Mononuclear cell (primary cell): ENCODE measurements around the gene OR52J3. TPM values are rescaled to one million over a fixed set of nuclear protein-coding genes. Genes with fewer than 3 reads are reported as not detected.
"Not testable (repeated sequence)": the region's sequence is repeated elsewhere in the genome, so short reads cannot be mapped to it uniquely, and the experiment has no call there.

ENCODE experiments used
- H3K27me3 ChIP-seq: 2 replicates; pipeline ENCODE4 v1.6.0; 2011; ENCODE audit warnings: low read length, control low read depth; ENCODE audit not compliant: insufficient read depth
- H3K4me1 ChIP-seq: 2 replicates; pipeline ENCODE4 v1.5.1; 2011; ENCODE audit warnings: mild to moderate bottlenecking, low read length, control low read depth; ENCODE audit not compliant: insufficient read depth
- H3K4me3 ChIP-seq: 2 replicates; pipeline ENCODE4 v1.5.1; 2011; ENCODE audit warnings: mild to moderate bottlenecking, low read length, moderate library complexity
- H3K9me3 ChIP-seq: 2 replicates; pipeline ENCODE4 v1.5.1; 2011; ENCODE audit warnings: low read depth, mild to moderate bottlenecking, control low read depth, low read length
- total RNA-seq: library from RNA; depleted of rRNA; stranded (reverse); fragments of >200 nt; gene quantifications from one replicate; pipeline ENCODE4 v1.2.3, GENCODE V29; 2012

OR52J3 gene
- not detected for total RNA-seq

DNA sequence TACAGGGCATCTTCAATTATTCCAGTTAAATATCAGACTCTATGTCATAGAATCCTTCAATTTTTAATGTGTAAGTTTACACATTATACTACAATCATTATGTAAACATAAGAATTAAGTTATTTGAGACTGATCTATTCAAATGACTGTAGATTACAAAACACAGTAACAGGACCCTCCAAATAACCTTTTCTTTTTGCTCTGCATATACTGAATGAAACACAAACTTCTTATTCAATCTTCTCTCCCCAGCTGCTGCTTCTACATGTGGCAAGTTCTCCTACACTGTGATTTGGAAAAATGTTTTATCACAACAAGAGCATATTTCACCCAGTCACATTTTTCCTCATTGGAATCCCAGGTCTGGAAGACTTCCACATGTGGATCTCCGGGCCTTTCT lies at the start of gene OR52J3:
Gene OR52J3, plus strand, starts transcription at position 301 of the 400 bp plus-strand sequence. Its CDS starts 0 bp downstream, at position 301.
- Histone ChIP-seq H3K4me1 (no peaks in the 10 kb centered on the region), H3K27me3 (no peaks in the 10 kb centered on the region), H3K4me3 (no peak within 1 kb of the TSS), H3K9me3 (no peaks in the 10 kb centered on the region)

- Histone ChIP-seq H3K9me3 (no peaks in the 10 kb centered on the region), H3K4me1 (no peaks in the 10 kb centered on the region), H3K27me3 (no peaks in the 10 kb centered on the region), H3K4me3 (no peak overlapping the region)
Measured at GRCh38 chr11:5004424-5005274, 41.7 kb upstream of the OR52J3 start.

- Histone ChIP-seq H3K4me3 (no peak overlapping the region), H3K4me1 (no peaks in the 10 kb centered on the region)
Measured at GRCh38 chr11:5007561-5007960, 38.8 kb upstream of the OR52J3 start.

GRCh38 chr11:5011254-5011653 lies 35.1 kb upstream of the OR52J3 start:
- Histone ChIP-seq H3K4me1 (no peaks in the 10 kb centered on the region), H3K4me3 (no peak overlapping the region), H3K27me3 (no peaks in the 10 kb centered on the region), H3K9me3 (no peaks in the 10 kb centered on the region)

More at GRCh38 chr11:5007561-5007960, 38.8 kb upstream of the OR52J3 start:
- H3K27me3 ChIP-seq = no peaks in the 10 kb centered on the region
- no peaks in the 10 kb centered on the region for H3K9me3 ChIP-seq

DNA sequence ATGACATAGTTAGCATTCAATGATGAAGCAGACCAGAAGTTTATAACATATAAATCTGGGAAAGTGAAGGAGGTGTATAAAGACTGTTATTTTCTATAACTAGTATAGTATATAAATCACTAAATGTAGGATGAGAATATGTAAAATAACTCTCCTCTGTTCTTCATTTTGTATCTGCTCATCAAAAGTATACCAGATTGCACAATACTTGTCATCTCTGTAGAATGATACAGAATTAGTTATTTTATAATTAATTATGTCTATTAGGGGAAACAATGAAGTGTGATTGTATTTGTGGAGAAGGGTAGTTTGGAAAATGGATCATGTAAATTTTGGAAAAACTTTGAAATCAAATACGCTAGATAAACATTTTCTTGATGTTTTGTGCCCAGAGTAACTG lies 33.3 kb upstream of the OR52J3 start:
- Histone ChIP-seq H3K27me3 (no peaks in the 10 kb centered on the region), H3K4me3 (no peak overlapping the region), H3K4me1 (no peaks in the 10 kb centered on the region), H3K9me3 (no peaks in the 10 kb centered on the region)

- H3K27me3 ChIP-seq = no peaks in the 10 kb centered on the region
- H3K9me3 ChIP-seq = peaks cover 12% of the 10 kb centered on the region
- no peak overlapping the region for H3K4me3 ChIP-seq
- H3K4me1 ChIP-seq = no peaks in the 10 kb centered on the region
Measured at GRCh38 chr11:5021996-5022395, 24.3 kb upstream of the OR52J3 start.

GRCh38 chr11:5036669-5037068 lies 9.7 kb upstream of the OR52J3 start:
- Histone ChIP-seq H3K9me3 (no peaks in the 10 kb centered on the region), H3K4me3 (no peak overlapping the region), H3K27me3 (no peaks in the 10 kb centered on the region), H3K4me1 (no peaks in the 10 kb centered on the region)

DNA sequence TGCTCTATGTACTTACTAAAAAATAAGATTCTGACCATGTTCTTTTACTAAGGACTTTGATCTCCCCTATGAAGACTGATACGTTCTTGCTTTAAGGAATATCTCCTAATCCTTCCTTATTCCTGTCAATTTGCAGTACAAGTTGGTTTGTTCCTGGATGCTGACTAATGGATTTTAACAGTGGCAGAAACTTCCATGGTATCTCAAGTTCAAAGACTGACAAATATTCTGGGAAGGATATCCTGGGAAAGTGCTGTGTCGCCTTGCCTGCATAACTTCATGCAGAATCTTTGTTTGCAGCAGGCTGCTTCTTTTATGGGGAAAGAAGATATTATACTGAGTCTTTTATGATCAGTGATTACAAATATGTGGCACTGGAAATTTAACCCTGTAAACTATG lies 8.4 kb upstream of the OR52J3 start:
- no peaks in the 10 kb centered on the region for H3K4me1 ChIP-seq
- H3K4me3 ChIP-seq = no peak overlapping the region
- H3K9me3 ChIP-seq = no peaks in the 10 kb centered on the region
- H3K27me3 ChIP-seq = no peaks in the 10 kb centered on the region

DNA sequence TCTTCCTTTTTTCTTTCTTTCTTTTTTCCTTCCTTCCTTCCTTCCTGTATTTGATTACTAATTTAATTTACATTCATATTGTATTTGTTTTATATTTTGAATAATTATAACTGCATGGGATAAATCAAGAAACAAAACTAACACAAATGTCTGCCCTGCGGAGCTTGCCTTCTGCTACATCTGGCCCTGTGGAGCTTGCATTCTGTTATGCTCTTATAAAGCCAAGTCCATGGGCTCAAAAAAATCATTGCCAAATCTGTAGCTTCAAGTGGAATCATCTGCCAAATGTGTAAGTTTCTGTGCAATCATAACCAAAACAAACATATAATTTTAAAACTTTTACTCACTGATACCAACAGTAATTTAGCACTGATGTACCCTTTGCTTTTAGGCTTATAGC lies 8.0 kb upstream of the OR52J3 start:
- no peaks in the 10 kb centered on the region for H3K27me3 ChIP-seq
- H3K4me3 ChIP-seq = no peak overlapping the region
- H3K4me1 ChIP-seq = no peaks in the 10 kb centered on the region
- no peaks in the 10 kb centered on the region for H3K9me3 ChIP-seq

- no peaks in the 10 kb centered on the region for H3K4me1 ChIP-seq
- no peaks in the 10 kb centered on the region for H3K9me3 ChIP-seq
- H3K4me3 ChIP-seq = no peak overlapping the region
- H3K27me3 ChIP-seq = no peaks in the 10 kb centered on the region
Measured at GRCh38 chr11:5040876-5041275, 5.5 kb upstream of the OR52J3 start.

- H3K4me1 ChIP-seq = no peaks in the 10 kb centered on the region
Measured at GRCh38 chr11:5042091-5042490, 4.2 kb upstream of the OR52J3 start.

GRCh38 chr11:5043380-5043779 lies 2.9 kb upstream of the OR52J3 start:
- Histone ChIP-seq H3K4me1 (no peaks in the 10 kb centered on the region), H3K9me3 (no peaks in the 10 kb centered on the region), H3K4me3 (no peak overlapping the region), H3K27me3 (no peaks in the 10 kb centered on the region)

More at GRCh38 chr11:5042091-5042490, 4.2 kb upstream of the OR52J3 start:
- Histone ChIP-seq H3K27me3 (no peaks in the 10 kb centered on the region), H3K9me3 (no peaks in the 10 kb centered on the region), H3K4me3 (no peak overlapping the region)

GRCh38 chr11:5046754-5047330 lies 516 bp downstream of the OR52J3 start:
- no peak overlapping the region for H3K4me3 ChIP-seq
- H3K9me3 ChIP-seq = no peaks in the 10 kb centered on the region
- H3K4me1 ChIP-seq = no peaks in the 10 kb centered on the region
- H3K27me3 ChIP-seq = no peaks in the 10 kb centered on the region

- H3K4me3 ChIP-seq, H3K4me1 ChIP-seq, H3K9me3 ChIP-seq, H3K27me3 ChIP-seq: not testable (repeated sequence)
Measured at GRCh38 chr11:5058679-5059078, 12.4 kb downstream of the OR52J3 start.

DNA sequence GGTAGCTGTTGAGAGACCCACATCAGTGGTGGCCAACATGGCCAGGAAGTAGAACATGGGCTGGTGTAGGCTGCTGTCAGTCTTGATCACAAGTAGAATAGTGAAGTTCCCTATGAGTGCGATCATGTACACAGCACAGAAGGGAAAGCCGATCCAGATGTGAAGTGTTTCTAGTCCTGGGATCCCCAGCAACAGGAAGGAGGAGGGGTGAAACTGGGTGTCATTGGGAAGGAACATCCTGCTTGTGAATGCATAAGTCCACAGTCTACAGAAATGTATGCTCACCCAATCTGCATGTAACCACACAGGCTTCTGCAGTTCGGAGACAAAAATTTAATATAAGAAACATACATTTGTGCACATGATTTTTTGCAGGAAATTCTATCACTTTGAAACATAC lies 13.1 kb downstream of the OR52J3 start, which contains the start of gene OR52E2:
Gene OR52E2, minus strand, starts transcription at position 237 of the 400 bp plus-strand sequence. Its CDS starts 0 bp downstream, at position 237.
- no peaks in the 10 kb centered on the region for H3K27me3 ChIP-seq
- no peaks in the 10 kb centered on the region for H3K9me3 ChIP-seq
- no peak within 1 kb of the TSS for H3K4me3 ChIP-seq
- no peaks in the 10 kb centered on the region for H3K4me1 ChIP-seq

DNA sequence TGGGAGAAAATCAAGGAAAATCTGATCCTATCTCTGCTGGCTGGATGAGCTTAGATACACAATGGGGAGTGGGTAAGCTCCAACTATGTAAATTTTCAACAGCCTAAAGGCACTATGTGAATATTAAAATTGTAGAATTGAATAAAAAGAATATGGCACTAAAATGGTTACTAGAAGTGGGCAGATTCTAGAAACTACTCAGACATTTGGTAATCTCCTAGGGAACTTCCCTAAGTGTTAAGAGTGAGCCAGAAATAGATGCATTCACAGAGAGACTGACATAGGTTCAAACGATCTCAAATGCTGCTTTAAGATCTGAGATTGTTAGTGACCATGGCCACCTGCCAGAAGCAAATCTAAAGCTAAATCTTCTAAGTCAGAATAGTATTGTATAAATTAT lies 18.7 kb downstream of the OR52J3 start:
- Histone ChIP-seq H3K9me3 (no peaks in the 10 kb centered on the region), H3K4me1 (no peaks in the 10 kb centered on the region), H3K27me3 (no peaks in the 10 kb centered on the region), H3K4me3 (no peak overlapping the region)
